GM12878 (cell line): ENCODE results near the gene LEMD2. TPM values are rescaled to one million over a fixed set of nuclear protein-coding genes. Genes with fewer than 3 reads are reported as not detected.

Source experiments
- ATAC-seq: fragments of 200-7000 bp; cut with Tn5 transposase; 3 replicates; pipeline ENCODE4 v1.9.1; 2020; ENCODE audit warnings: mild to moderate bottlenecking, moderate library complexity
- BruUV-seq: library from RNA; stranded (reverse); fragments of 400-500 nt; replicated peaks from 2 replicates; lab custom pipeline; 2021; lab: Mats Ljungman, UMichigan
- CTCF ChIA-PET: fragments of 300-600 bp; sonication (Branson Sonifier 250); formaldehyde crosslinking; extraction: SDS; loops from one replicate; lab custom pipeline; 2021; ENCODE audit warnings: inconsistent platforms; lab: Yijun Ruan, JAX
- POLR2A ChIA-PET: fragments of 350-600 bp; formaldehyde crosslinking; extraction: SDS; loops from one replicate; lab custom pipeline; 2021; ENCODE audit warnings: inconsistent platforms; lab: Charles Lee
- RAD21 ChIA-PET: fragments of 300-600 bp; sonication (Branson Sonifier 250); formaldehyde crosslinking; loops from one replicate; lab custom pipeline; 2023; ENCODE audit warnings: antibody characterized with exemption; ENCODE audit not compliant: unreplicated experiment; lab: Charles Lee
- SMC1A ChIA-PET: fragments of 300-600 bp; sonication (Branson Sonifier 250); formaldehyde crosslinking; loops from one replicate; lab custom pipeline; 2023; ENCODE audit not compliant: unreplicated experiment, uncharacterized antibody; lab: Charles Lee
- DNase-seq: peaks from one replicate; pipeline ENCODE4 v3.0.0-alpha.2; 2011; ENCODE audit warnings: low read depth, low spot score
- FAIRE-seq: peaks from 3 replicates; lab custom pipeline; 2011; peaks lifted over from hg19 to GRCh38; lab: Jason Lieb, UNC
- H2AFZ ChIP-seq: 2 replicates; pipeline ENCODE4 v1.6.0; 2011; ENCODE audit warnings: low read depth, low read length, control low read depth; ENCODE audit not compliant: control insufficient read depth
- H3K27ac ChIP-seq: 2 replicates; pipeline ENCODE4 v1.5.1; 2011; ENCODE audit warnings: control low read depth; ENCODE audit not compliant: control insufficient read depth, insufficient read depth
- H3K27me3 ChIP-seq, 2 experiments: replicated peaks in 1 of 2; 2 replicates each; pipeline versions ENCODE4 v1.6.0 to v1.6.1; 2011; ENCODE audit warnings: low read length in 1 of 2; ENCODE audit not compliant: control insufficient read depth in 2 of 2, insufficient read depth in 2 of 2
- H3K36me3 ChIP-seq, 2 experiments: 2 replicates each; pipeline ENCODE4 v1.5.1; 2011; ENCODE audit warnings: low read length in 1 of 2; ENCODE audit not compliant: control insufficient read depth in 2 of 2, insufficient read depth in 2 of 2
- H3K4me1 ChIP-seq: 2 replicates; pipeline ENCODE4 v1.6.1; 2011; ENCODE audit warnings: mild to moderate bottlenecking, low read length, moderate library complexity, mixed read lengths; ENCODE audit not compliant: control insufficient read depth, insufficient read depth
- H3K4me2 ChIP-seq: 2 replicates; pipeline ENCODE4 v1.6.0; 2011; ENCODE audit warnings: control low read depth; ENCODE audit not compliant: control insufficient read depth, insufficient read depth
- H3K4me3 ChIP-seq: fragments of 200-600 bp; sonication (generic); 2 replicates; pipeline ENCODE4 v1.5.1; 2016
- H3K79me2 ChIP-seq: 2 replicates; pipeline ENCODE4 v1.6.0; 2011; ENCODE audit warnings: low read length; ENCODE audit not compliant: control insufficient read depth, insufficient read depth
- H3K9ac ChIP-seq: 2 replicates; pipeline ENCODE4 v1.8.0; 2011; ENCODE audit warnings: low read length, control low read depth, mixed read lengths; ENCODE audit not compliant: control insufficient read depth, insufficient read depth
- H3K9me3 ChIP-seq: replicated peaks from 3 replicates; pipeline ENCODE4 v1.5.1; 2011; ENCODE audit warnings: mild to moderate bottlenecking, low read length; ENCODE audit not compliant: control insufficient read depth, insufficient read depth
- H4K20me1 ChIP-seq: 2 replicates; pipeline ENCODE4 v1.6.0; 2011; ENCODE audit not compliant: control insufficient read depth, insufficient read depth
- ATF2 ChIP-seq: IDR thresholded peaks from 2 replicates; pipeline ENCODE4 v1.6.1; 2012; ENCODE audit warnings: low read length, inconsistent platforms
- ATF3 ChIP-seq: IDR thresholded peaks from 2 replicates; pipeline ENCODE4 v1.6.1; 2011; ENCODE audit warnings: low read depth, mild to moderate bottlenecking, low read length, moderate library complexity, borderline replicate concordance; ENCODE audit errors: extremely low read depth
- BCLAF1 ChIP-seq: fragments of 450-650 bp; IDR thresholded peaks from 2 replicates; pipeline ENCODE4 v1.6.1; 2017; ENCODE audit warnings: antibody characterized with exemption, mild to moderate bottlenecking, moderate library complexity
- BMI1 ChIP-seq: fragments of 450-650 bp; IDR thresholded peaks from 2 replicates; pipeline ENCODE4 v1.6.1; 2016; ENCODE audit warnings: mild to moderate bottlenecking, moderate library complexity, borderline replicate concordance
- CBX5 ChIP-seq: sonication (generic); IDR thresholded peaks from 2 replicates; pipeline ENCODE4 v1.6.1; 2016; ENCODE audit warnings: low read depth, moderate library complexity, mild to moderate bottlenecking, inconsistent platforms
- CHD1 ChIP-seq: IDR thresholded peaks from 2 replicates; pipeline ENCODE4 v1.6.1; 2012; ENCODE audit warnings: low read depth, low read length, improper control_type of control experiment
- EP300 ChIP-seq, 2 experiments: fragments of 150-350 bp in 1 of 2; IDR thresholded peaks; 2 replicates each; pipeline ENCODE4 v1.6.1; 2011 to 2012; ENCODE audit warnings: low read depth in 2 of 2, low read length in 2 of 2, borderline replicate concordance in 1 of 2, improper control_type of control experiment in 1 of 2, inconsistent platforms in 1 of 2; ENCODE audit not compliant: control insufficient read depth in 1 of 2
- FOS ChIP-seq: IDR thresholded peaks from 3 replicates; pipeline ENCODE4 v1.6.1; 2011; ENCODE audit warnings: borderline replicate concordance; ENCODE audit not compliant: insufficient read length; ENCODE audit errors: extremely low read depth
- NR2C2 ChIP-seq: IDR thresholded peaks from 2 replicates; pipeline ENCODE4 v1.6.1; 2011; ENCODE audit warnings: borderline replicate concordance, low read depth; ENCODE audit not compliant: control insufficient read depth, insufficient read length
- SIN3A ChIP-seq: IDR thresholded peaks from 2 replicates; pipeline ENCODE4 v1.6.1; 2012; ENCODE audit warnings: low read depth, low read length, improper control_type of control experiment
- SREBF1 ChIP-seq: IDR thresholded peaks from 2 replicates; pipeline ENCODE4 v1.6.1; 2012; ENCODE audit warnings: mild to moderate bottlenecking, low read length
- STAT1 ChIP-seq: fragments of 450-650 bp; conservative IDR thresholded peaks from 2 replicates; pipeline ENCODE4 v1.6.1; 2014; ENCODE audit warnings: antibody characterized with exemption, mild to moderate bottlenecking
- STAT3 ChIP-seq: IDR thresholded peaks from 2 replicates; pipeline ENCODE4 v1.6.1; 2011; ENCODE audit warnings: low read depth, low read length, improper control_type of control experiment
- ZNF217 ChIP-seq: fragments of 450-650 bp; IDR thresholded peaks from 2 replicates; pipeline ENCODE4 v1.6.1; 2017; ENCODE audit warnings: antibody characterized with exemption, mild to moderate bottlenecking
- WGBS: methylation state at CpG from one replicate; pipeline ENCODE4 v1.1.6; 2016; ENCODE audit warnings: low lambda C conversion rate; ENCODE audit not compliant: insufficient replicate concordance, insufficient coverage; ENCODE audit errors: missing lambda C conversion rate; 5-methylcytosine and 5-hydroxymethylcytosine counted together
- in situ Hi-C: fragments of 300-500 bp; cut with MboI; formaldehyde crosslinking; loops from 9 replicates; pipeline ENCODE4 v1.14.3; 2018; ENCODE audit warnings: mixed read lengths
- intact Hi-C: fragments of 100-400 bp; cut with micrococcal nuclease; formaldehyde crosslinking; loops from one replicate; pipeline ENCODE4 v1.14.2; 2022; ENCODE audit not compliant: unreplicated experiment
- polyA plus RNA-seq, 11 experiments: library from polyadenylated mRNA; depleted of rRNA in 4 of 11; unstranded in 6 of 11; stranded (reverse) in 5 of 11; fragments of >200 nt; fragmentation: Nextera tagmentation in 4 of 11; fragmentation: Illumina TruSeq in 1 of 11; extraction: Ambion mirVana in 4 of 11; extraction: Trizol in 1 of 11; gene quantifications; 1 replicate in 1 of 11; 2 replicates in 10 of 11; pipeline versions ENCODE4 v1.2.1 to v1.2.3, GENCODE V29; 2011 to 2016; ENCODE audit warnings: inconsistent platforms in 2 of 11, missing spikeins in 2 of 11, low read depth in 1 of 11
- total RNA-seq, 4 experiments: library from RNA; depleted of rRNA in 3 of 4; stranded (reverse); fragments of >200 nt in 3 of 4; fragmentation: Illumina TruSeq in 1 of 4; extraction: Trizol in 1 of 4; gene quantifications; 2 replicates each; pipeline versions ENCODE4 v1.2.1 to v1.2.3, GENCODE V29; 2013 to 2021

LEMD2 gene
- total and polyA plus RNA-seq, 10 of the 15 experiments (the other 5 are each of a cell fraction or from before 2014, with no cell fraction given), result 0.45 to 47.1 (median 22.8) TPM

GRCh38 chr6:33735216-33735615 is 53.7 kb downstream of the LEMD2 start:
- POLR2A ChIA-PET, result no interaction called here
- H3K4me3 ChIP-seq, result no peak overlapping the region
- WGBS, result 55% methylated on average over 18 of the region's 18 CpGs
- TF ChIP-seq BMI1, result no peak
- no peak for TF ChIP-seq FOS
- no peak for TF ChIP-seq ATF3
- no peak for TF ChIP-seq ZNF217
- TF ChIP-seq ATF2, result no peak
- TF ChIP-seq, all 136 proteins: peak for 0
- FAIRE-seq (no peak), DNase-seq (no peak), ATAC-seq (no peak)
- H3K9ac ChIP-seq, result no peak overlapping the region
- CTCF ChIA-PET, result interaction anchor here (0.5 to 0.6 kb wide), 2 partner anchors 8 to 456 kb away, joined by 3 read pairs; no protein-coding TSS in a partner anchor
- no peak overlapping the region for H3K27ac ChIP-seq
- H2AFZ ChIP-seq, result no peak overlapping the region
- no peaks in the 10 kb centered on the region for H3K36me3 ChIP-seq
- no peak overlapping the region for H3K4me2 ChIP-seq
- H3K9me3 ChIP-seq, result no peaks in the 10 kb centered on the region
- BruUV-seq, result no TSS peak
- H3K27me3 ChIP-seq, result no peaks in the 10 kb centered on the region; a peak in 1 of 4 replicates
- in situ Hi-C loops, result no loop called here
- intact Hi-C loops, result no loop called here
- no peaks in the 10 kb centered on the region for H3K4me1 ChIP-seq
- SMC1A ChIA-PET, result no interaction called here
- RAD21 ChIA-PET, result no interaction called here
- H3K79me2 ChIP-seq, result no peaks in the 10 kb centered on the region
- H4K20me1 ChIP-seq, result no peaks in the 10 kb centered on the region; the same call in 1 of the 2 replicates

GRCh38 chr6:33733709-33734007 is 55.3 kb downstream of the LEMD2 start:
- H3K79me2 ChIP-seq, result no peaks in the 10 kb centered on the region
- H4K20me1 ChIP-seq, result no peaks in the 10 kb centered on the region; the same call in 1 of the 2 replicates
- intact Hi-C loops, result no loop called here
- no peak for FAIRE-seq
- ChIA-PET SMC1A (no interaction called here), CTCF (no interaction called here), RAD21 (no interaction called here), POLR2A (no interaction called here)
- WGBS, result 77% methylated on average over 8 of the region's 8 CpGs
- H3K9me3 ChIP-seq, result no peaks in the 10 kb centered on the region
- peaks cover 0 to 4% of the 10 kb centered on the region in 2 experiments; a peak in 1 of 4 replicates for H3K27me3 ChIP-seq
- in situ Hi-C loops, result no loop called here
- H2AFZ ChIP-seq, result no peak overlapping the region
- no TSS peak for BruUV-seq
- H3K4me3 ChIP-seq, result no peak overlapping the region
- H3K36me3 ChIP-seq, result no peaks in the 10 kb centered on the region
- DNase-seq, result no peak
- ATAC-seq, result no peak
- no peak overlapping the region for H3K9ac ChIP-seq
- H3K4me2 ChIP-seq, result no peak overlapping the region
- H3K4me1 ChIP-seq, result no peaks in the 10 kb centered on the region
- no peak overlapping the region for H3K27ac ChIP-seq
- TF ChIP-seq CBX5 (no peak), EP300 (IDR thresholded peaks at IDR 0.05; ENCODE audit: borderline replicate concordance in 1 of 2, control insufficient read depth in 1 of 2, low read depth in 2 of 2, low read length in 2 of 2) (no peak), NR2C2 (no peak), CHD1 (no peak), STAT1 (no peak), BCLAF1 (no peak), SREBF1 (no peak), SIN3A (no peak), STAT3 (no peak), BMI1 (no peak)
